ENCODE data around the gene CLASP1.
"Not testable (repeated sequence)": the region's sequence is repeated elsewhere in the genome, so short reads cannot be mapped to it uniquely, and the experiment has no call there.

CLASP1 gene

GRCh38 chr2:121613152-121613551 lies 36.1 kb downstream of the CLASP1 start:
- no peak for DNase-seq

DNA sequence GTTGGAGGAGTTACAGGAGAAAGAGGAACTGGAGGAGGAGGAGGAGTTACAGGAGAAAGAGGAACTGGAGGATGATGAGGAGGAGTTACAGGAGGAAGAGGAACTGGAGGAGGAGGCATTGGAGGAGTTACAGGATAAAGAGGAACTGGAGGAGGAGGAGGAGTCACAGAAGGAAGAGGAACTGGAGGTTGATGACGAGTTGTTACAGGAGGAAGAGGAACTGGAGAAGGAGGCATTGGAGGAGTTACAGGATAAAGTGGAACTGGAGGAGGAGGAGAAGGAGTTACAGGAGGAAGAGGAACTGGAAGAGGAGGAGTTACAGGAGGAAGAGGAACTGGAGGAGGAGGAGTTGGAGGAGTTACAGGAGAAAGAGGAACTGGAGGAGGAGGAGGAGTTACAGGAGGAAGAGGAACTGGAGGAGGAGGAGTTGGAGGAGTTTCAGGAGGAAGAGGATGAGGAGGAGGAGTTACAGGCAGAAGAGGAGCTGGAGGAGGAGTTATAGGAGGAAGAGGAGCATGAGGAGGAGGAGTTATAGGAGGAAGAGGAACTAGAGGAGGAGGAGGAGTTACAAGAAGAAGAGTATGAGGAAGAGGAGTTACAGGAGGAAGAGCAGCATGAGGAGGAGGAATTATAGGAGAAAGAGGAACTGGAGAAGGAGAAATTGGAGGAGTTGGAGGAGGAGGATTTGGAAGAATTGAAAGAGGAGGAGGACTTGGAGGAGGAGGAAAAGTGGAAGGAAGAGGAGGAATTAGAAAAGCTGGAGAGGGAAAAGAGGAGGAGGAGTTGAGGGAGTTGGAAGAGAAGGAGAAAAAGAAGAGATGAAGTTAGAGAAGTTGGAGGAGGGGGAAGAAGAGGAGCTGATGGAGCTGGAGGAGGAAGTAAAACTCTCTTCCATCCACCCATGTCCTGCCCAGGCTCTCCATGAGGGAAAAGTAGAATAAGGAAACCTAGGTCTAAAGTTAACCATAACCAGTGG lies 37.2 kb downstream of the CLASP1 start:
- no peak for DNase-seq

DNA sequence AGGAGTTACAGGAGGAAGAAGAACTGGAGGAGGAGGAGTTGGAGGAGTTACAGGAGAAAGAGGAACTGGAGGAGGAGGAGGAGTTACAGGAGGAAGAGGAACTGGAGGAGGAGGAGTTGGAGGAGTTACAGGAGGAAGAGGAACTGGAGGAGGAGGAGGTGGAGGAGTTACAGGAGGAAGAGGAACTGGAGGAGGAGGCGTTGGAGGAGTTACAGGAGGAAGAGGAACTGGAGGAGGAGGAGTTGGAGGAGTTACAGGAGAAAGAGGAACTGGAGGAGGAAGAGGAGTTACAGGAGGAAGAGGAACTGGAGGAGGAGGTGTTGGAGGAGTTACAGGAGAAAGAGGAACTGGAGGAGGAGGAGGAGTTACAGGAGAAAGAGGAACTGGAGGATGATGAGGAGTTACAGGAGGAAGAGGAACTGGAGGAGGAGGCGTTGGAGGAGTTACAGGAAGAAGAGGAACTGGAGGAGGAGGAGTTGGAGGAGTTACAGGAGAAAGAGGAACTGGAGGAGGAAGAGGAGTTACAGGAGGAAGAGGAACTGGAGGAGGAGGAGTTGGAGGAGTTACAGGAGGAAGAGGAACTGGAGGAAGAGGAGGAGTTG lies 38.1 kb downstream of the CLASP1 start:
- not testable (repeated sequence) for DNase-seq

DNA sequence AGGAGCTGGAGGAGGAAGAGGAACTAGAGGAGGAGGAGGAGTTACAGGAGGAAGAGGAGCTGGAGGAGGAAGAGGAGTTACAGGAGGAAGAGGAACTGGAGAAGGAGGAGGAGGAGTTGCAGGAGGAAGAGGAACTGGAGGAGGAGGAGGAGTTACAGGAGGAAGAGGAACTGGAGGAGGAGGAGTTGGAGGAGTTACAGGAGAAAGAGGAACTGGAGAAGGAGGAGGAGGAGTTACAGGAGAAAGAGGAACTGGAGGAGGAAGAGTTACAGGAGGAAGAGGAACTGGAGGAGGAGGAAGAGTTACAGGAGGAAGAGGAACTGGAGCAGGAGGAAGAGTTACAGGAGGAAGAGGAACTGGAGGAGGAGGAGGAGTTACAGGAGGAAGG lies 38.8 kb downstream of the CLASP1 start:
- not testable (repeated sequence) for DNase-seq

DNA sequence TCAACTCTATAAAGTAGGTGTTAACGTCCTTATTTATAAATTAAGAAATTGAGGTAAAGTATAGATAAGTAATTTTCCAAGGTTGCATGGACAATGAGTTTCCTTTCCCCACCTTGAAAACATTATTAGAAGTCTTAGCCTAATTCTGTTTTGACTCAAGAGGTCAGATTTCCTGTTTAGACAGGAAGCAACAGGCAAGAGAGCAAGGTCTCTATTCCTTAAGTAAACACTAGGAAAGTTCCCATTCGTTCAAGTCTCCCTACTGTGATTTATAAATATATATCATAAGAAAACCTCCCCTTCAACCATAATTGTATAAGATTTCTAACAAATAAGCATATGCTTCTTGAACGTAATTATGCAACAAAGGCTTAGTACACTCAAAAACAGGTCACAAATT lies 40.3 kb downstream of the CLASP1 start:
- DNase-seq: no peak

DNA sequence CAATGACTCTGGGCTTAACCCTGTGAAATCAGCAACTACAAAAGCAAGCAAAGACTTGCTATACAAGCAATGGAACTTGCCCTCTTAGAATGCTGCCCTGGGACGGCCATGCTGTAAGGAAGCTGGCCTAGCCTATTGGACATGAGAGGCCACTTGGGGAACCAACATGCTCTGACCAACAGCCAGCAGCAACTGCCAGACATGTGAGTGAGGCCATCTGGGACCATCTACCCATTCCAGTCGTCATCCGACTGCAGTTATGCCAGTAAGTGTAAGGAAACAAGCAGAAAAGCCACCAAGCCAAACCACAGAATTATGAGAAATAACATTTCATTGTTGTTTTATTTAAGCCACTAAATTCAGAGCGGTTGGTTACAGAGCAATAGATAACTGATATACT lies 40.9 kb downstream of the CLASP1 start:
- no peak for DNase-seq

GRCh38 chr2:121605820-121606733 lies 43.2 kb downstream of the CLASP1 start:
- DNase-seq: no peak

- no peak for DNase-seq
These were observed 46.1 kb downstream of the CLASP1 start for GRCh38 chr2:121603185-121603584.

DNA sequence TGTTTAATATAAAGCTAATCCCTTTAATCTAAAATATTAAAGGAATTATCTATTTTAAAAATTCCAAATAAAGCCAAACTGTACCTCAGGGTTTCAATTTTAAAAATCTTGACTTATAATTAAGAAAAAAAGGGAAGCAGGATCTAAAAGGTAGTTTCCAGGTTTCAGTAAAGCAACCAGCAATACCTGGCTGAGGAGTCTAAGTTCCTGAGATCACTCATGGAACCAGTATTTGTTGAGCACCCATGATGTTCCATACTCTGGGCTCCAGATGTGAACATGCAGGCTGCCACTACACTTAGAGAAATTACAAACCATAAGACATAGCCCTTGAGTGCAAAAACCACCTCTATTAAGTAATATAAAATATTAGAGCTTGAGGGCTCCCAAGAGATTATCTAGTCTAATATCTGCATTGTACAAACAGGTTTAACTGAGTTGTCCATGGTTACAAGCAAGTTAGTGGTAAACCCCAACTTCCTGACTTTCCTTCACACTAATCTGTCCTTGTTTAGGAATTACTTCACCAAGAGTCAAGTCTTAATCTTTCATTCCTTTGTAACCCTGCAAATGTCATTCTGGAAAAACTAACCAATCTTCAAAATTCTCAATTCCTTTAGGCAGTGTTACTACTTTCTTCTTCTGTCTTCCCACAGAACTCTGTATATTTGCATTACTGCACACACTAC lies 49.2 kb downstream of the CLASP1 start:
- no peak for DNase-seq

GRCh38 chr2:121598087-121598486 lies 51.2 kb downstream of the CLASP1 start:
- no peak for DNase-seq

GRCh38 chr2:121596221-121597080 lies 52.8 kb downstream of the CLASP1 start:
- DNase-seq: no peak

- no peak for DNase-seq
These were observed 54.0 kb downstream of the CLASP1 start for GRCh38 chr2:121595012-121595891.

- no peak for DNase-seq
These were observed 58.1 kb downstream of the CLASP1 start for GRCh38 chr2:121591199-121591598.

DNA sequence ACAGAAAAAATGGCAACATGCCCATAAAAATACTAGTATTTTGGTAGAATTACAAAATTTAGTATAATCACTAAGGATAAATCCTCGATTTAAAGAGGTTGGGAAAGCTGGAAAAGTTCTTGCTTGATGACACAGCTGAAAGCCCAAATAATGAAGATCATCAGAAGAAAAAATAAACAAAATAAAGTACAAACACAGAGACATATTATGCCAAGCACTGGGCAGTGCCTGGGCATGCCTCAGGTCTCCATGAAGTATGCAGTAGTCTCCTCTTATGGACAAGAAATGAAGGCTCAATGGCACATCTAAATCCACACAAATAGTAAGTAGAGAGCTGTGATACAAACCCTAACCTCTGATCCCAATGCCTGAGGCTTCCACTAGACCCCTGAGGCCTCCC lies 60.9 kb downstream of the CLASP1 start:
- no peak for DNase-seq

GRCh38 chr2:121587131-121587530 lies 62.1 kb downstream of the CLASP1 start:
- DNase-seq: no peak

- DNase-seq: no peak
These were observed 64.5 kb downstream of the CLASP1 start for GRCh38 chr2:121584741-121585140.

GRCh38 chr2:121583555-121583954 lies 65.7 kb downstream of the CLASP1 start:
- DNase-seq: no peak

DNA sequence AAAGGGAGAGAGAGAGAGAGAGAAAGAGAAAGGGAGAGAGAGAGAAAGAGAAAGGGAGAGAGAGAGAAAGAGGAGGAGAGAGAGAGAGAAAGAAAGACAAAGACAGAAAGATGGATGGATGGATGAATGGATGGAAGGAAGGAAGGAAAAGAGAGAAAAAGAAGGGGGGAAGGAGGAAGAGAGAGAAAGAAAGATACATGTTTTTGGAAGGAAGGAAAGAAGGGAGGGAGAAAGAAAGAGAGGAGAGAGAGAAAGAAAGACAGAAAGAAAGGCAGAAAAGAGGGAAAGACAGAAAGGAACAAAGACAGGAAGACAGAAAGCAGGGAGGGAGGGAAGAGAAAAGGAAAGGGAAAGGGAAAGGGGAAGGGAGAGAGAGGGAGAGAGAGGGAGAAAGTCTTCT lies 67.0 kb downstream of the CLASP1 start:
- no peak for DNase-seq

- DNase-seq: no peak
These were observed 70.0 kb downstream of the CLASP1 start for GRCh38 chr2:121579309-121579708.

- no peak for DNase-seq
These were observed 71.9 kb downstream of the CLASP1 start for GRCh38 chr2:121577381-121577780.
